Stimulated activated CD8-positive, alpha-beta memory T cell treated with anti-CD3 and anti-CD28 coated beads, Interleukin-4, amount 100 ng/mL, for 48 hours (primary cell): ENCODE results near the gene EPHB6.

Source experiments
- DNase-seq: peaks from one replicate; pipeline ENCODE4 v3.0.0-alpha.2; 2020

EPHB6 gene

DNA sequence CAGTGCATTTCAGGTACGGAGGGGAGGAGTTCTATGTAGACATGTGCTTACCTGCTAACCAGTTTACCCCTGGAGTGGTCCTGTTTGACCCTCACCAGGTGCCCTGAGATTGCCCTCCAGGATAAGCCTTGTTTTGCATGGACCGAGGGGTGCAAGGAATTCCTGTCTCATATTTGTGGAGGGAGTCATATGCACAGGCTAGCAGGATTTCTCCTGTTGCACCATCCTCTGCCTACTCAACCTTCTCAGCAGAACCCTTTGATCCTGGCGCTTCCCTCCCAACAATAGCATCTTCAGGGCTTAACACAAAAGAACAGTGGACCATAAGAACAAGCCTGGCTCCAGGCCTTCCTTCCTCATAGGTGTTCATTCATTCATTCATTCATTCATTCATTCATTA, 23.4 kb downstream of the EPHB6 start:
- no peak for DNase-seq

- no peak for DNase-seq
Measured at GRCh38 chr7:142879060-142879459, 24.2 kb downstream of the EPHB6 start.

DNA sequence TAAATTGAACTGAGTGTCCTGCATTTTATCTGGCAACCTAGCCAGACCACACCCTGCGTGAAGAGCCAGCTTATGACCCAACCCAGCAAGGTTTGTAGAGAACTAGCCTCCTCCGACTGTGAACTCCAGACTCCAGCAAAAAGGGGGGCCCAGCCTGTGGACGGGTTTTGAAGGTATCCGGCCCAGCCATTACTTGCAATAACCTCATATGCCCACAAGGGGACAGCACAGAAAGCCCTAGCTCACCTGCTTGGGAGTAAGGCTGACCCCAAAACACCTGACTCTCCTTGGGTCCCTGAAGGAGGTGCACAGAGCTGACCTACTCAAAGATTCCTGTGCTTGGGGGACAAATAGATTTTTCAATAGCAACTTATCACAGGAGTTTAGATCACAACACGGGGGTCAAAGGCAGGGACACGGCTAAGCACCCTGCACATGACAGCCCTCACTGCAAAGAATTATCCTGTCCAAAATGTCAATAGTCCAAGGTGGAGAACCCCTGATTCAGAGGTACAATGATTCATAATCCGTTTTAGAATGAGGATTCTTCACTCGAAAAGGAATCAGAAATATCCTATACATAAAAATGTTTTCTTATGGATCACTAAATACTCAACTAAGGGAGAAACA, 26.1 kb downstream of the EPHB6 start:
- DNase-seq = peak; percentile 51

DNA sequence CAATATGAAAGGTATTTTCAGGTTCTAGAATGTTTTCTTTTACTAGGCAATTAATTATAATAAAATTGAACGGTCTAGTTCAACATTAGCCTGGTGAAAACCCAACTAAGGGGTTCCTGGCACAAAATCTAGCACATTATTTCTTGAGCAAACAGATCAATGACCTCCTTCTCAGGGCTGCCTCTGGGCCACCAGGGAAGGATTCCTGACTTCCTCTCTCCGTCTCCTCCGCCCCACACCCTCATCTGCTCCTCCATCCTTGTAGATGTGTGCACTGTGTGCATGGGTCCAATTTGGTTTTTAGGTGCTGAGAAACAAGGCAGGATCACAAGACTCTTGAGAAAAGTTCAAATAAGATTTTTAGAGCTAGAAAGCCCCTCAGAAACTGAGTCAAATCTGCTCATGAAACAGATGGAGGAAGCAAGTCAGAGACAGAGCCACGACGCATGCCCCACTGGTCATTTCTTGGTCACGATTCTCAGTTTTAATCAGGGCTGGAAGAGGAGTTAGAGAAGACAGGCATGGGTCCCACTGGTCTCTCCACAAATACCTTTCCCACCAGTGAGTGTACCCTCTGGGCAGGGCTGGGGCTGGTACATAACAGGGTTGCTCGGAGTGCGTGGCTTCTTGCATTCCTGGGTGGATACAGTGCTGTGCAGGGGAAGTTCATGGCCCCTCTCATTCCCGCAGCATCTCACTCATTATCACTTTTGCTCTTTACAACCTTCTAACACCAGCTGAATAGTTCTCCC, 26.9 kb downstream of the EPHB6 start:
- no peak for DNase-seq

GRCh38 chr7:142882338-142882678, 27.4 kb downstream of the EPHB6 start:
- DNase-seq = no peak

DNA sequence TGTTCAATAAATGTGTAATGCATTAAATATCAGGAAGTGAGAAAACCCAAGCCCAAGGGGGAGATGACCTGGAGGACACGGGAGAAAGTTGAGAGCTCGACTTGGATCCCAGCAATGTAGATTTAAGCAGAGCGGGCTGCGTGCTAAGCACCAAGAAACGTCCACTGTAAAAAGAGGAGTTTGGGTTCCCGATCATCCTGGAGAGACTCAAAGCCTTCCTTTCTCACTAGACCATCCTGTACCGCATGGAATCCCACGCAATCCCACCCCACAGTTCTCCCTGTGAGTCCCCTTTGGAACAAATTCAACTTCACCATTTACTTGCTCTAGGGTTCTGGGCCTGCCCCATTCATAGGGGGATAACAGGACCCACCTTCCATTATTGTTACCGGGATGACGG, 28.3 kb downstream of the EPHB6 start:
- no peak for DNase-seq

GRCh38 chr7:142883571-142884285, 28.9 kb downstream of the EPHB6 start:
- DNase-seq = peak; percentile 10

GRCh38 chr7:142884286-142884640, 29.4 kb downstream of the EPHB6 start:
- peak; percentile 3 for DNase-seq

DNA sequence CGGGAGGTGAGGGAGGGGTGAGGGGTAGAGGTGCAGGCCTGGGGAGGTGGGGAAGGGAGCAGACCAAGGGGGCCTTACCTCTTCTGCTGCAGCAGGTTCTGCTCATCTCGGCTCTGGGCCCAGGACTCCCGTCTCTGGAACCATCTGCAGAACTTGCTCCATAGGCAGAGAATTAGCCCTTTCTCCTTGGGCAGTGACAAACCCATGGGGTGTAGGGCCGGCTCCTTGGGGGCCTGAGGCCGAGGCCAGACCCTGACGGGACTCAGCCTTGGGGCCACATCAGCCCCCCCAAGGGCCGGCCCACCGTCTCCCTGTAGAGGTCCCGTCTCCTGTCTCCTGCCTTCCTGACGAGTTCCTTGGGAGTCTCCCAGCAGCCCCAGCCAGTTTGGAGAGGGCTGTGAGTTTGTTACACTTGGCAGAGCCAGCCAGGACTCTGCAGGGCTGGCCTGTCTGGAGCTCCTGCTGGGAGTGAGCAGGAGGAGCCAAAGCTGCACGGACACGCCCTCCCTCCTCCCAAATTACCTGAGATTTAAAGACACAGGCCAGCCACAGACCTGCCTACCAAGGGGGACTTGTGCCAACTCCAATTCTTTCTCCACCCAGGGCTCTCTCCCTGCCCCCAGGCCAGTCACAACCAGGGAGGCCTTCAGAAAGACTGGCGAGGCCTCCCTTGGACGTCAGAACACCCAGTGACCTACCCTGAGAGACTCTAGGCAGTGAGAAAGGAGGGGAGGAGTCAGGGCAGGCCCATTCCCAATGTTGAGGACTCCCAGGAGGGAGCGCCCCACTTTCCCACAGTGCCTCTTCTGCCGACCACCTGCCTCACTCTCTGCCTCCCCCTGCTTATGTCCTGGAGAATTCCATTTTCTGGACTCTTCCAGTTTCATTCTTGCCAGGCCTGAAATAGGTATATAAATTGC, 30.7 kb downstream of the EPHB6 start, which contains the start of gene TRPV6:
Gene TRPV6, minus strand, starts transcription at position 435 of the 920 bp plus-strand sequence.
- no peak for DNase-seq

DNA sequence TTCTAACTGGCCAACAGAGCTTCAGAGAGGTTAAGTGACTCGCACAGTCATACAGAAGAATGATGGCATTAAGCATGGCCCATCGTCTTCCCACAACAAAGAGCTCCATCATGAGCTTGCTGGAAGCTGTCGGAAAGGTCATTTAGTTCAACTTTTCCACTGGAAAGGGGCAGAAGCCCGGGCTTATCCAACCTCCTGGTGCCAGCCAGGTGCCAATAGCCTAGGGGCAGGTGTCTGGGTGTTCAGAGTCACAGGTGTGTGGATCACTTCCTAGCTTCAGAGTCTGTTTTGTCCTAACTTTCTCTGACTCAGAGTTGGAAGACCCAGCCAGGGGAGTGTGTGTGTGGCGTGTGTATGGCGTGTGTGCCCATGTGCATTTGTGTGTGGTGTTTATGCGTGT, 32.0 kb downstream of the EPHB6 start:
- DNase-seq = no peak

DNA sequence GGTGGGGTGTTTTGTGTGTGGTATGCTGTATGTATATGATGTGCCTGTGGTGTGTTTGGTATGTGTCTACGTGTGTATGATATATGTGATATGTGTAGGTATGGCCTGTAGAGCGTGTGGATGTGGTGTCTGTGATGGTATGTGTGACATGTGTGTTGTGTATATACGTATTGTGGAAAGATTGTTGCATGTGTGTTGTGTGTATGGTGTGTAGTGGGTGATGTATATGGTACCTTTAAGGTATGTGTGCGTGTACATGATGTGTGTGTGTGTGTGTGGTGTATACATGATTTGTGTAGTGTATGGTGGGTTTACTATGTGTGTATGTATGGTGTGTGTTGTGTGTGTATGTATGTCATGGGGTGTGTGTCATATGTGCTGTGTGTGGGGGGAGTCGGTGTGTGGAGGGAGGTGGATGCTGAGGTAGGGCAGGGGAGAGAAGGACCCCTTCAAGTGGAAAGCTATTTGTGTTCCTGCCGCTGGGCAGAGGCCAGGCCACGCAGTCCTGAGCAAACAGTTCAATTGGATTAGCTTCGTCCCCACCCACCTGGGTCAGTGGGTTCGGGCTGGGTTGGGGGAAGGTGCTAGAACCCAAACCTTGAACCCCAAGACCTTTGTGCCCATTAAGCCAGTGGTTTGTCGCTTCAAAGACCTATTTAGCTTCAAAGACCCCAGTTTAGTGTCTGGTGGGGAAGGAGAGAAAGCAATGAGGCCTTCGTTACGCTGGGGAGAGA, 32.6 kb downstream of the EPHB6 start:
- no peak for DNase-seq

DNA sequence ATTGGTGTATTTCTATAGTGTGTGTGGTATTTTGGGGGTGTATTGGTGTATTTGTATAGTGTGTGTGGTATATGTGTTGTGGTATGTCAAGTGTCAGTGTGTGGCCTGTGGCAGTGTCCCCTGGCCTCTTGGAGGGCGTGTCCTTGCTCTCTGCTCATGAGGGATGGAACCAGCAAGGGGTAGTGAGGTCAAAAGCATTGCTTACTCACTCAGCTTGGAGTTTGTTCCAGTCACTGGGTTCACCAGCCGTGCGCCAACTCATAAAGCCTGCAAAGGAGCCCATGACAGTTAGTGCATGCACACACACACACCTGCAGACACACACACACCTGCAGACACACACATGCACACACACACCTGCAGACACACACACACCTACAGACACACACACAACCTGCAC, 34.9 kb downstream of the EPHB6 start:
- DNase-seq = no peak

GRCh38 chr7:142890874-142891485, 36.1 kb downstream of the EPHB6 start:
- DNase-seq = no peak

- DNase-seq = no peak
Measured at GRCh38 chr7:142891490-142892082, 36.7 kb downstream of the EPHB6 start.

- DNase-seq = no peak
Measured at GRCh38 chr7:142892951-142893350, 38.1 kb downstream of the EPHB6 start.

DNA sequence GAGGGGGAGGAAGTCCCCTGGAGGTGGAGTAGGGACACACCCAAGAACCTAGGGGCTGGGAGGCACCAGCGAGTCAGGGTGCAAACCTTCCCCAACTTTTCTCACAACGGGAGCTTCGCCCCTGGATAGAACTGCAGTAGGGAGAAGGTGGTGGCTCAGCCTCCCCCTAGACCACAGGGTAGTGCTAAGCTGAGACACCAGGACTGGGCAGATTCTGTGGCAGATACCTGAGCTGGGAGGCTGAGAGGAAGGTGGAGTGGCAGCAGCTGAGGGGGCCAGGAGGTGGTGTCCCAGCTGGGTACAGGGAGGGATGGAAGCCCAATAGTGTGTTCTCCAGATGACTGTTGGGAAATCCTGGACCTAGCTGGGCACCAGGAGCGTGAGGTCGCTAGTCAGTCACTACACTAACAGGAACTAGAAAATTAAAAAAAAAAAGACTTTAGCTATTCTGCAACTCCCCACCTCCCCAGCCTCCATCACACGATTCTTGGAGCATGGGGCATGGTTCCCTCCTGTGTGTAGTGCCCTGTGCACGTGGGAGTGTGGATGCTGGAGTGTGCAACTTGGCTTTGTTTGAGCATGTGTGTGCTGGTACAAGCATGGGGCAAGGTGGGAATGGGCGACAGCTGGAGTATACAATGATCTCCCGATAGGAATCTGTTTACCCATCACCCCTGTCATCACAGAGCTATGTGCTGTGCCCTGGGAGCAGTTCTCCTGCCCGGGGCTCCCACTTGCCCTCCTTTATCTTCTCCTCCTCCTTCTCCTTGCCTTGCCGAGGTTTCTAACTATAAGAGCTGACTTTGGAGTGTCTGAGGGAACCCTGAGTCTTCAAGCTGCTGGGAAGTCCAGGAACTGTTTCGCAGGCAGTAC, 39.5 kb downstream of the EPHB6 start:
- DNase-seq = no peak

DNA sequence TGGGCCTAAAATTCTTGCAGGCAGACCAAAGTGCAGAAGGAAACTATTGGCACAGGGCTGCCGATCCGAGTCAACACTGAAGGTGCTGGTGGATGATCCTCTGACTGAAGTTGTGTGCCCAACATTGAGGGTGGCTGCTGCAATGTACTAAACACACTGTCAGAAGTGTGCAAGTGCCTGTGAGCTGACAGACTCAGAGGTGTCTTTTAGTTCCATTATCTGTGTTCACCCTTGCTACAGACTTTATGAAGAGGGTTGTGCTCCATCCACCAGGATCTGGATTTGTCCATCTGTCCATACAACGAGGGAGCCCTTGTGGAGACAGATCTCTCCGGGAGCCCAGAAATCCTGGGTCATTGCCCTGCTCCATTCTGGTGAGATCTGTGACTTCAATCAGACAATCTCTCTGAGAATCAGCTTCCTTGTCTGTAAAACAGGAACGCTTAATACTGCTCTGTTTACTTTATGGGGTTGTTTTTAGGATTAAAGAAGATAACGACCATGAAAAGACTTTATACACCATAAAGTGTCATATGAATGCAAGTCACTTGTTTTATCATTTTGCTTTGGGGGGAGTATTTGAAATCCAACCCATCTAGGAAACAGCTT, 40.2 kb downstream of the EPHB6 start:
- no peak for DNase-seq

DNA sequence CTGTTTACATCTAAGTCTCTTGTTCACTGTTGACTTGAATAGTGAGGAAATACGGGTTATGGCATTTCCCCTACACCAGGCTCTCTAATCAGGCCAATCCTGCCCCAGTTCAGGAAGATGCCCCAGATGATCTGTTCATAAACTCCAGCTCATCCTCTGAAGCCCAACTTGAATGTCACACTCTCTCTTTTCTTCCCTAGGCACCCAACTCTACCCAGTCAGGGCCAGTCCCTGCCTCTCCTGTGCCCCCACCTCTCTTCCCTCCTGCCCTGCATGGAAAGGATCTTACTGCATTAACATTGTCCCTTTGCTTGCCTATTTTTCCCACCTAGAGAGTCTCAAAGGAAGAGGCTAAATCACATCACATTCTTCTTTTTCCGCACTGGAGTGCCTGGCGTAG, 41.3 kb downstream of the EPHB6 start:
- DNase-seq = no peak

- DNase-seq = no peak
Measured at GRCh38 chr7:142896741-142897379, 42.0 kb downstream of the EPHB6 start.

DNA sequence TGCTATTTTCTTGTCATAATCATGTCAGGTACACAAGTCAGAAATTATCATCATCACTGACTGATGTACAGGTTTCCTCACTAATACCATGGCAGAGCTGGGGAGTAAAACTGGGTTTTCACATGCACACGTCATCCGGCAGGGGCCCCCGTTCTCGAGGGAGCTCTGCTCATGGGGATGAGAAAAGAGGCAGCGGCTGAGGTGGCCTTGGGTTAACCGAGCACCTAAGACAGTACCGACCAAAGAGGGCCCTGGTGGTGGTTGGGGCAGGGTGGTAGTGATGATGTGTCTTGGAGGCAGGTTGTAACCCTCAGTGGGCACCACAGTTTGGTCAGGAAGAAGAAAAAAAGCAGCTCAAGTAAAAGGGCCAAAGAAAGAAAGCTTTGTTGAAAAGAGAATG, 42.8 kb downstream of the EPHB6 start:
- DNase-seq = no peak
